SIG-M5 treated with dmso at 0.1 percent for 504 hours (cell line): ENCODE results near the gene OGG1.
A peak's percentile ranks its signal among the peaks of the same experiment; 100 is the strongest.
"Not testable (repeated sequence)": the region's sequence is repeated elsewhere in the genome, so short reads cannot be mapped to it uniquely, and the experiment has no call there.

ENCODE experiments used
- DNase-seq: peaks from one replicate; lab custom pipeline; 2025; ENCODE audit not compliant: unreplicated experiment; lab: John Stamatoyannopoulos, UW

OGG1 gene

GRCh38 chr3:9760779-9761505 lies 11.2 kb downstream of the OGG1 start:
- no peak for DNase-seq

DNA sequence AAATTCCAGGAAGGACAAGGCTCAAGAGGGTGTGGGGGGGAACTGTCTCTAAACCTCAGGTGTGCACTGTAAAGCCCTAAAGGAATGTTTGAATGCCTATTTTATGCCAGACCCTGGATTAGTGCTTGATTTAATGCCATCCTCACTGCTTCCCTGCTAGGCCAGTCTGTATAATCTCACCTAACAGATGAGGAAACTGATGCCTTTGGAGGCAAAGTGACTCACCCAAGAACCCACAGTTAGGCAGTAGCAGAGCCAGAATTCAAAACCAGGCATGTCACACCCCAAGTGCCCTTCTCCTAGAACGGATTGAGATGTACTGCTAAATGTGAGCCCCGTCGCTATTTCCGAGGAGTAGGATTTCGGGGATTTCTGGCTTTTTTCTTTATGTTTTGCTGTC lies 12.2 kb downstream of the OGG1 start:
- no peak for DNase-seq

- no peak for DNase-seq
Observed at GRCh38 chr3:9762871-9763270, 13.1 kb downstream of the OGG1 start.

DNA sequence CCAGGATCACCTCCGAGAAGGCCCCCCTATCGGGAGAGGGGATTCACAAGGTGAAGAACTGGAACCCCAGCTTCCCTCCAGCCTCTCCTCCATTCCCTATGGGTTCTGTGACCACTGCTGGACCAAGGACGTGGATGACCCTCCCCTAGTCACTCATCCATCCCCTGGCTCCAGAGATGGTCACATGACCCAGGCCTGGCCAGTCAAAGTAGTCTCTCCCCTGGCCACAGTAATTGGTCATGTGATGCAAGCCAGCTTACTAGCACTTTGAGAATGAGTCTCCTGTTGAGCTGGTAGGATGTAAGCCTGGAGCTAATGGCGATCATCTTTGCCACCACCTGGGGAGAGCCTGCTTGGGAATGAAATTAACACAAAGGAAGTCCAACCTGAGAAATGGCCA lies 16.1 kb downstream of the OGG1 start:
- no peak for DNase-seq

DNA sequence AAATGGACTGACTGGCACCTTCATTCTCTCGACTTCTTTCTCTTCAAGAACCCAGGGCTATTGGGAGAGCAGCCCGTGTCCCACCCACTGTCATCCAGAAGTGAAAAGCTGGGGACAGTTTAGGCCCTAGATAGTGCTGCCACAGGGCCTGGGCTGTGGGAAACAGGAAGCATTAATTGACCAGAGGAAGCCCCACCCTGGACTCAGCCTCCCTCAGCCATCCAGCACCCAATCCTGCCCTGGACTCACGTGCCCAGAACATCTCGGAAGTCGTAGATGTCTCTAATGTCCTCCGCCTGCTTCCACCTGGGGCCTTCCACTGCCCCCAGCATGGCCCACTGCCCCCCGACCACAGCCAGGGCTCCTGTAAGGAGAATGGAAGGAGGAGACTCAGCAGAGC lies 17.7 kb downstream of the OGG1 start:
- no peak for DNase-seq

DNA sequence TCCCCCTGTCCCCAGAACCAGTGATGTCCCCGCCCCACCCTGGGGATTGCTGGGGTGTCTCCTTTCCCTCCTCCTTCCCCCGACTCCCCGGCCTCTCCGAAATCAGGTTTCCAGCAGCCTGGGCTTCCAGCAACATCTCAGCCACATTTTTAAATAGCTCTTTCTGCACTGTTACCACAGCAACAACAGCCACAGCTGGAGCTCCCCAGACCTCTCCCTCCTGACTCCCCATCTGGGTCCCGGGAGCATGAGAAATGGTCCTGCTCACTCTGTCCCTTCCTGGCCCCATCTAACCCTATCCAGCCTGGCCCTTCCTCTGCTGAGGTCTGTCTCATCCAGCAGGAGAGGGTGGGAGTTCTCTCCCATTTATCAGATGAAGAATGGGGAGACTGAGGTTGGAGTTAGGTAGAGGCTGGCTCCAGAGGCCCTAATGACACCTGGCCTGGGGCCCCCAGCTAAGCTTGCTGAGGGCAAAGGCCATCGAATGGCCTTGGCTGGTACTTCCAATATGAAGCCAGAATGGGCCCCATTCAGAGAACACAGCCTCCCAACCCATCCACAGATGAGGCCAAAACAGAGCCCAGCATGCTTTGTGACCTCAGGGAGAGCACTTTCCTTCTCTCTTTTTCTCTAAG lies 18.5 kb downstream of the OGG1 start:
- no peak for DNase-seq

DNA sequence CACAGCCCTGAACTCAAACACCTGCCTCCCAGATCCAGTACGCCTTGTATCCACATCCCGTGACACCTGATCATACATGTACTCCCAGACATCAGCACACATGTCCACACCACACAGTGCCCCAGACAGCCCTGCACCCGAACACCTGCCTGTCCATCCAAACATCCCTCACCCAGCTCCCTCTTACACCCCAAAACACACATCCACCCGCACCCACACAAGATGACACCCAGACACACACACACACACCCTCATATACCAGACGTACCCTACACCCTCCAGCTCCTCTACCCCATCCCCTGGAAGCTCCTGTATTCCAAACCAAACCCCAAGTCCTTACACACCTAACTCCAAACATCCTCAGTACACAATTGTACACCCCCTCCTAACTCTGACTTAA lies 19.3 kb downstream of the OGG1 start:
- no peak for DNase-seq

- peak; percentile 38 for DNase-seq
Observed at GRCh38 chr3:9769426-9770275, 19.9 kb downstream of the OGG1 start, which contains the start of gene CAMK1. Gene CAMK1, minus strand, starts transcription at chr3:9769947. Its CDS starts 2,198 bp downstream, at chr3:9767749.

GRCh38 chr3:9770276-9770812 lies 20.6 kb downstream of the OGG1 start:
- DNase-seq: no peak

- not testable (repeated sequence) for DNase-seq
Observed at GRCh38 chr3:9771007-9771406, 21.3 kb downstream of the OGG1 start.

- DNase-seq: no peak
Observed at GRCh38 chr3:9776896-9777693, 27.3 kb downstream of the OGG1 start.

- DNase-seq: no peak
Observed at GRCh38 chr3:9777694-9778021, 27.9 kb downstream of the OGG1 start.

GRCh38 chr3:9778143-9779074 lies 28.7 kb downstream of the OGG1 start:
- DNase-seq: peak; percentile 58

DNA sequence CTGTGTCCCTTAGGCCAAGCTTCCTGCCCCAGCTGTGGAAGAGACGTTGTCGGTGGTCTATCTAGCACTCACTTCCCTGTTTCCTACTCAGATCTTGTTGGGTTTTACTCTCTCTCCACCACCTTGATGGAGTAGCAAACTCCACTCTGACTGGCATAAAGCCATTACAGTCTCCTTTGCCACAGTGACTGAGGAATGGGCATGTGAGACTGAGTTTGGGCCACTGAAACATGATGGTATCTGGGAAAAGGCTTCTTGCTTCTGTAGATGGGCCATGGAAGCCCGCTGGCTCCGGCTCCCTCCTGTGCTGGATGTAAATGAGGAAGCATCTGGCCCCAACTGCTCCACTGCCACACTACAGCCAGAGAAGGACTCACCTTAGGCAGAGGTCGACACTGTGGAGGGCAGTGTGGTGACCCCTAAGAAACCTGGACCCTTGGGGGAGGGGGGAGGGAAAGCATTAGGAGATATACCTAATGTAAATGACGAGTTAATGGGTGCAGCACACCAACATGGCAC lies 29.4 kb downstream of the OGG1 start:
- DNase-seq: peak; percentile 28

DNA sequence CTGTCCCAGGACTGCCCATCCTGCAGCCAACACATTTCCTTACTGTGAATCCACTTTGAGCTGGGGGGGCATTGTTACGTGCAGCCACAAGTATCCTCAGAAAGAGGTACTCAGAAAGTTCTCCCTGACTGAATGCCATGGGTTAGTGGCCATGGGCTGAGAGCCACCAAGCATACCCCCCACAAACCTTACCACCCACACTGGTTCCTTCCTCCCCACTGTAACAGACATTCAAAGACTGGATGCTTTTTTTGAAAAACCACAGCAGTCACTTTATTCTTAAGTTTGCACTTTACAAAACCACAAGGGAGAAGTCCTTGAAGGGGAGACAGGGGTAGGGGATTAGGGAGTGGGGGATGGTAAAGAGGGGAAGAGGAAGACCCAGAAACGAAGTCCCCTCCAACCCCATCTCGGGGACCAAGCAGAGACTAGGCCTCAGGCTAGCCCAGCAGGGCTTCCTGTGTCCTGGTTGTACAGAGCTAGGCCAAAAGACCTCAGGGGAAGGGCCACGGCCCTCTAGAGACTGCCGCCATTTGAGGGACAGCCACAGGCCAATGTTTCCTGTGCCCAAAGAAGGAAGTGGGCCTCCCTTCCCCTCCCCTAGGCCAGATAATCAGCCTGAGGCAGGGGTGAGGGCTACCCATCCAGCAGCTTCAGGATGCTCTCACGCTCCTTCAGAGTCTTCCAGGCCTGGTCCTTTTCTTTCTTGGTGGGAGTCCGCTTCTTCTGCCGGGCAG lies 30.1 kb downstream of the OGG1 start:
- peak; percentile 98 for DNase-seq

GRCh38 chr3:9780458-9780812 lies 30.7 kb downstream of the OGG1 start:
- no peak for DNase-seq

DNA sequence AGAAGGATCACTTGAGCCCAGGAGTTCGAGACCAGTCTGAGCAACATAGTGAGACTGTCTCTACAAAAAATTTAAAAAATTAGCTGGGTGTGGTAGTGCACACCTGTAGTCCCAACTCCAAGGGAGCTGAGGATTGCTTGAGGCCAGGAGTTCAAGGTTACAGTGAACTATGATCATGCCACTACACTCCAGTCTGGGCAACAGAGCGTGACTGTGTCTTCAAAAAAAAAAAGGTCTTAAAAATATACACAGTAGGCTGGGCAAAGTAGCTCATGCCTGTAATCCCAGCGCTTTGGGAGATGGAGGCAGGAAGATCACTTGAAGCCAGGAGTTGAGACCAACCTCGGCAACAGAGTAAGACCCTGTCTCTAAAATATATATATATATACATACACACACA lies 31.2 kb downstream of the OGG1 start:
- no peak for DNase-seq

- peak; percentile 14 for DNase-seq
Observed at GRCh38 chr3:9781551-9781950, 31.8 kb downstream of the OGG1 start.
